Upper lobe of left lung (tissue), 4 donors: Measurements from ENCODE around the gene KIF4A.

Experiments
- CTCF ChIP-seq, 6 experiments: fragments of 450-650 bp in 4 of 6; fragments of 200-600 bp in 2 of 6; sonication (generic) in 2 of 6; IDR thresholded peaks; one replicate each; pipeline ENCODE4 v1.5.1; 2016 to 2019; ENCODE audit warnings: antibody characterized with exemption in 6 of 6
- EP300 ChIP-seq, 4 donors: sonication (generic); formaldehyde crosslinking; IDR thresholded peaks; one replicate each; pipeline ENCODE4 v1.5.1; 2017; ENCODE audit warnings: antibody characterized with exemption in 4 of 4, control low read depth in 2 of 4
- POLR2AphosphoS5 ChIP-seq, 2 donors: sonication (generic); formaldehyde crosslinking; IDR thresholded peaks; one replicate each; pipeline ENCODE4 v1.5.1; 2017; ENCODE audit warnings: antibody characterized with exemption in 2 of 2

- TF ChIP-seq POLR2AphosphoS5 (IDR thresholded peaks at IDR 0.05) (no peak), CTCF (IDR thresholded peaks at IDR 0.05) (no peak), EP300 (IDR thresholded peaks at IDR 0.05) (no peak)
Measured at GRCh38 chrX:70281951-70282350, 8.0 kb upstream of the KIF4A start, which contains the start of gene RAB41.
